HL-60/S4 (cell line): ENCODE measurements around the gene PXYLP1.

Experiments
- in situ Hi-C: fragments of 300-500 bp; cut with MboI; formaldehyde crosslinking; loops from 2 replicates; pipeline ENCODE4 v1.14.3; 2022; ENCODE audit warnings: low sequenced_read_pairs

The PXYLP1 gene

GRCh38 chr3:141227752-141228151 lies 3.9 kb upstream of the PXYLP1 start:
- in situ Hi-C loops = no loop called here

GRCh38 chr3:141228395-141228794 lies 3.2 kb upstream of the PXYLP1 start:
- in situ Hi-C loops = no loop called here

- in situ Hi-C loops = no loop called here
Measured at GRCh38 chr3:141229132-141229531, 2.5 kb upstream of the PXYLP1 start.

- in situ Hi-C loops = no loop called here
Measured at GRCh38 chr3:141230293-141230692, 1.3 kb upstream of the PXYLP1 start.

GRCh38 chr3:141231952-141232823 lies 563 bp downstream of the PXYLP1 start:
- in situ Hi-C loops = no loop called here

GRCh38 chr3:141233457-141234161 lies 2.0 kb downstream of the PXYLP1 start:
- in situ Hi-C loops = no loop called here

- in situ Hi-C loops = no loop called here
Measured at GRCh38 chr3:141234283-141234682, 2.7 kb downstream of the PXYLP1 start.

GRCh38 chr3:141235661-141236171 lies 4.1 kb downstream of the PXYLP1 start:
- in situ Hi-C loops = no loop called here

GRCh38 chr3:141236361-141236760 lies 4.7 kb downstream of the PXYLP1 start:
- in situ Hi-C loops = no loop called here

- in situ Hi-C loops = no loop called here
Measured at GRCh38 chr3:141237701-141238521, 6.3 kb downstream of the PXYLP1 start.

GRCh38 chr3:141239511-141240281 lies 8.1 kb downstream of the PXYLP1 start:
- in situ Hi-C loops = no loop called here

- in situ Hi-C loops = no loop called here
Measured at GRCh38 chr3:141240286-141240685, 8.7 kb downstream of the PXYLP1 start.

- in situ Hi-C loops = no loop called here
Measured at GRCh38 chr3:141240687-141241615, 9.3 kb downstream of the PXYLP1 start.

- in situ Hi-C loops = no loop called here
Measured at GRCh38 chr3:141241616-141242376, 10.2 kb downstream of the PXYLP1 start.

GRCh38 chr3:141242377-141243092 lies 10.9 kb downstream of the PXYLP1 start:
- in situ Hi-C loops = no loop called here

GRCh38 chr3:141243271-141243707 lies 11.7 kb downstream of the PXYLP1 start:
- in situ Hi-C loops = no loop called here

- in situ Hi-C loops = no loop called here
Measured at GRCh38 chr3:141246224-141246957, 14.8 kb downstream of the PXYLP1 start.
